CD4-positive, alpha-beta T cell treated with Interleukin-15 for 4 hours (primary cell): ENCODE results near the gene WIPF1.

ENCODE experiments used
- DNase-seq: peaks from one replicate; pipeline ENCODE4 v3.0.0-alpha.2; 2020; ENCODE audit warnings: low spot score

Gene WIPF1

GRCh38 chr2:174595116-174595809 lies 2.3 kb downstream of the WIPF1 start:
- peak; percentile 34 for DNase-seq

GRCh38 chr2:174594456-174594855 lies 3.1 kb downstream of the WIPF1 start:
- DNase-seq, result no peak

DNA sequence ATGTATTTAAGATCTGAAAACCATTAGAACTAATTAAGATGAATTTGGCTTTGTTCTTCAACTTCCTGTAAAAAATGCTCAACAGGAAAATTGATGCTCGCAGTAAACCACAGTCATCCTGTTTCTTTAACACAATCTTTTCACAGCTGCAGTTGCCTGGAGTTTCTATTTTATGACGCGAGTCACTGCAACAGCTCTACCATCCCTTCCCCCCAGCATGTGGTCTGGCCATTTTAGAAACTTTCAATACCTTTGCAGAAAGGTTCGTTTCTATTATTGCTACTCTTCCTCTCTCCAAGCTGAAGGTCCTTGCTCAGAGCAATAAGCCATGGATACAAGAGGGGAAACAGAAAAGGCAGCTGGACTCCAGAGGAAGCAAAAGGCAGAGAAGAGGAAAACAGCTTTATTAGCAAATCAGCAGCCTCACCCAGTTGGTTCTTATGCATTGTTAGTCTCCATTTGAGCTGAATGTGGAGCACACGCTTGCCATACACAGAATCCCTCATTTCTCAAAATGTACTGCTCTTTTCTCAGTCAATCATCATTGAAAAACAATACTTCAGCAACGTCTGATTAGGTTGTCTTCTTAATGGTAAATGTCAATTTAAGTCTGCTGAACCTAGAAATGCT lies 3.9 kb downstream of the WIPF1 start:
- peak; percentile 77 for DNase-seq

DNA sequence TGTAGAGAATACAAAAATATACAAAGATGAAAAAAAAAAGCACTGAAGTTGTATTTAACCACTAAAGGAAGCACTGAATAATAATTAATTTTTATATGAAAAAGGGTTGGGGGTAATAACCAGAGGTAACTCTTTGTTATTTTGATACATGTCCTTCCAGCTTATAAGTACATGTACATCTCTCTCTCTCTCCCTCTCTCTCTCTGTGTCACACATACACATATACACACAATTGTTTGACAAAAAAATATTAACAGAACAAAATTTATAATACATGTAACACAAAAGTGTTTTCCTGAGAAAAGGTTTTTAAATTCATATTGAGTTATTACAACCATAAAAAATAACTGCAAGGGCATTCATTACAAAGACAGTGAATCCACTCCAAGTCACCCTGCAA lies 4.6 kb downstream of the WIPF1 start:
- DNase-seq, result no peak

DNA sequence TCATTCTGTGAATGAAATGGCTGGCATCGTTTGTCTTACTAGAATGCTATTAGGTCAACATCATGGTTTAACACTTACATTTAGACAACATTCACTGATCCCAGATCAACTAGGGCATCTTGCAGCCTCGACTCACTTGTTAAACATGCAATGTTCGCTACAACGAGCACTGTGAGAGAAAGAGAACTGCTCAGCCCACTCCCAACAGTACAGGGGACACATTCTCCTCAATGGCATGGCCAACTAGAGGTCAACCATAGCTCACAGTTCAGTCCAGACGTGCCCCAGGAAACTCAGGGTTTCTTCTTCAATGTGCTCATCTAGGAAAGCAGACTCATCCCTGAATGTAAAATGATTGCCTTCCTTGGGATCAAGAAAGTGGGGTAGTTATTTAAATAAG lies 5.9 kb downstream of the WIPF1 start:
- DNase-seq, result no peak

- no peak for DNase-seq
Measured at GRCh38 chr2:174590928-174591648, 6.5 kb downstream of the WIPF1 start.

DNA sequence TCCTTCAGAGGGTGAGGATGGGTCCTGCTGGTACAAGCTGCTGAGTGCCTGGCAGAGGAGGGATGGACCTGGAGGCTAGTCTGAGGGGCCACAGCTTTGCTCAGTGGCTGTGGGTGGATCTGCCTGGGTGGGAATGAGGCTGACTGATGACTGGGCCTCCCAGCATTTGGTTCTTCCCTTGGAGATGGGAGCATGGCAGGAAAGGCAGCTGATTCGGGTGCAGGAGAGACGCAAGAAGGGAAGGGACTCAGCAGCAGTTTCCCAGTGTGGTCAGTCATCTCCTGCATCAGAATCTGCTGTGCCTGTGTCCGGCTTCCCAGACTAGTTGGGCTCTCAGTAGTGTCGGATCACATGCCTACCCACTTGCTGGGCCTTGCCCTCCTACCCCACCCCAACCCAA lies 7.3 kb downstream of the WIPF1 start:
- no peak for DNase-seq

- no peak for DNase-seq
Measured at GRCh38 chr2:174589334-174589733, 8.3 kb downstream of the WIPF1 start.

GRCh38 chr2:174588463-174588862 lies 9.1 kb downstream of the WIPF1 start:
- no peak for DNase-seq

DNA sequence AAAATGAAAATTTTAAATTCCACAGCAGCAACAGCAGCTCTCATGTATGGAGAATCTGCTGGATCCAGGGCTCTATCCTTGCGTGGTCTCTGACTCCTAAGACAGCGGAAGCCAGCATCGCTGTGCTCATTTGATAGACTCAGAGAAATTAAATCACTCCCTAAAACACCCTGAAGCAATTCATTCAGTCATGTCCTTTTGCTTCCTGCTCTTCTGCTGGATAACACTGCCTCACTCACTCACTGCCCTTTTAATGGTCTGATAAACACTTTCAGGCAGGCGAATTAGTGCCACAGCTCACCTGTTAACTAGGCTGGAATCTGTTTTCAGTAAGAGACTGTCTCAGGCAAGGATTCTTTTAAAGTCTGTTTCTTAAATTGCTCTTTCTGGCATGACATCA lies 10.0 kb downstream of the WIPF1 start:
- DNase-seq, result no peak

GRCh38 chr2:174586418-174587295 lies 10.9 kb downstream of the WIPF1 start:
- DNase-seq, result no peak

- DNase-seq, result no peak
Measured at GRCh38 chr2:174585657-174586252, 11.8 kb downstream of the WIPF1 start.

- DNase-seq, result no peak
Measured at GRCh38 chr2:174585146-174585545, 12.5 kb downstream of the WIPF1 start.

- DNase-seq, result no peak
Measured at GRCh38 chr2:174581491-174581890, 16.1 kb downstream of the WIPF1 start.

GRCh38 chr2:174580951-174581350 lies 16.7 kb downstream of the WIPF1 start:
- DNase-seq, result no peak

DNA sequence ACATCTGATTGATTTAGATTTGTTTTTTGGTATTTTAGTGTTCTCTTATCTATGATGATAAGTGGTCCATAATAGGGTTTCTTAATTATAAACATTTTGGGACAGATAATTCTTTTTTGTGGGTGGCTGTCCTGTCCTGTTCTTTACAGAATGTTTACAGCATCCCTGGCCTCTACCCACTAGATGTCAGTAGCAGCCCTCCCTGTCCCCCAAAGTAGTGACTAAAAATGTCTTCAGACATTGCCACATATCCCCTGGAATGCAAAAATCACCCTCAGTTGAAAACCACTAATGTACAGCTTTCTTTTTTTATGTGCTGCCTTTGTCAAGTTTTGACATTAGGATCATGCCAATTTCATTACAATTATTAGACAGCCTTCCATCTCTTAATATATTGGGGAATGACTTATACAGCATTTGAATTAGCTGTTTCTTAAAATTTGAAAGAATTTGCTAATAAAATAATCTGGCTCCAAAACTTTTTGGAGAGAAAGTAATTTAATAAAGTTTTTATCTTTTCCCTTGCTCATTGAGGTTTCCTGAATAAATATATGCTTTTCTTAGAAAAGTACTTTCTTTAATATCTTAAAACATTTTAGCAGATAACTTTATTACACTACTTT lies 19.5 kb downstream of the WIPF1 start:
- peak; percentile 75 for DNase-seq

- no peak for DNase-seq
Measured at GRCh38 chr2:174575124-174575776, 22.4 kb downstream of the WIPF1 start.

DNA sequence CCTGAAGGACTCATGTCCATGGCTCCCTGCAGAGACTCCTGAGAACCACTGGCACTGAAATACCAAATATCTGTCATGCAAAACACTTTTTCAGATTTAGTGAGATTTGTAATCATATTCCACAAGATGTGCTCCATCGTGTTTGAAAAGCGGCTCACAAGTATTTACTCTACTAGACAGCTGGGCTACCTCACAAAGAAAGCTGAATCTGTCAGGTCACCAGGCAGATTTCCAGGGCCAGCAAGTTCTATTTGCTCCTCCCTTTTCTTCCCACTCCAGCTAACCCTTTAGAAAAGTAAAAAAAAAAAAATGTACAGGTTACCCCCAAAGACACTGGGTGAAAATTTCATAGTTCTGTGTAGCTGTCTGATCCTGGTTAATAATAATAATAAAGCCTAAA lies 22.9 kb downstream of the WIPF1 start:
- DNase-seq, result no peak

GRCh38 chr2:174573621-174574081 lies 24.0 kb downstream of the WIPF1 start:
- DNase-seq, result peak; percentile 35

DNA sequence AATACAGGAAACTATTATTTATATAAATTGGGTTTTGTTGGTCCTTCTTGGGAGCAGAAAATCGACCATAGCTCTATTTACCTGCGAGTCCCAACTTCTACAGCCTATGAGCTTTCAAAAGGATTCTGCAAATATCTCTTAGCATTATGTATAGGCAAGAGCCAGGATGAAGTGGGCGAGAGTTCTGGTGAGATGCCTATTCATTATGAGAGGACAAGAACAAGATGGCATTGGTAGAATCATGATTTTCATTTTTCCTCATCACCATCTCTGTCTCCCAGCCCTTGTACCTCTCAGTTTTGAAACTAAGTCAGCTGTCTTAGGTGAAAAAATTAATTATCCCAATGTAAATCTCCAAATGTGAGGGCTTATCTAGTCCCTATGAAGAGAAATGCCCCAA lies 25.0 kb downstream of the WIPF1 start:
- DNase-seq, result no peak
